ENCODE measurements around the gene EPS8L2.

EPS8L2 gene

DNA sequence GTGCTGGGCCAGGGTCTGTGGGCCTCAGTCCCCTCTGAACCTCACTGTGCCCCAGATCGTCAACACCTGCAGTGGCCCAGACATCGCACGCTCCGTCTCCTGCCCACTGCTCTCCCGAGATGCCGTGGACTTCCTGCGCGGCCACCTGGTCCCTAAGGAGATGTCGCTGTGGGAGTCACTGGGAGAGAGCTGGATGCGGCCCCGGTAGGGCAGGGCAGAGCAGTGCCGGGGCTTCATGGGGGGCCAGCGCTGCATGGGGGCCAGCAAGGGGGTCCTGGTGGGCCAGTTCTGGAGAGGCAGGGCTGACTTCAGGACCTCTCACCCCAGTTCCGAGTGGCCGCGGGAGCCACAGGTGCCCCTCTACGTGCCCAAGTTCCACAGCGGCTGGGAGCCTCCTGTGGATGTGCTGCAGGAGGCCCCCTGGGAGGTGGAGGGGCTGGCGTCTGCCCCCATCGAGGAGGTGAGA, 16.3 kb downstream of the EPS8L2 start:
- peaks cover 41 to 52% of the 10 kb centered on the region in 2 experiments for H3K4me1 ChIP-seq (ENCODE audit: control insufficient read depth in 1 of 2, insufficient read depth in 1 of 2, low read depth in 1 of 2, low read length in 1 of 2)
- H3K36me3 ChIP-seq = no peaks in the 10 kb centered on the region
- TF ChIP-seq, protein P1, sequence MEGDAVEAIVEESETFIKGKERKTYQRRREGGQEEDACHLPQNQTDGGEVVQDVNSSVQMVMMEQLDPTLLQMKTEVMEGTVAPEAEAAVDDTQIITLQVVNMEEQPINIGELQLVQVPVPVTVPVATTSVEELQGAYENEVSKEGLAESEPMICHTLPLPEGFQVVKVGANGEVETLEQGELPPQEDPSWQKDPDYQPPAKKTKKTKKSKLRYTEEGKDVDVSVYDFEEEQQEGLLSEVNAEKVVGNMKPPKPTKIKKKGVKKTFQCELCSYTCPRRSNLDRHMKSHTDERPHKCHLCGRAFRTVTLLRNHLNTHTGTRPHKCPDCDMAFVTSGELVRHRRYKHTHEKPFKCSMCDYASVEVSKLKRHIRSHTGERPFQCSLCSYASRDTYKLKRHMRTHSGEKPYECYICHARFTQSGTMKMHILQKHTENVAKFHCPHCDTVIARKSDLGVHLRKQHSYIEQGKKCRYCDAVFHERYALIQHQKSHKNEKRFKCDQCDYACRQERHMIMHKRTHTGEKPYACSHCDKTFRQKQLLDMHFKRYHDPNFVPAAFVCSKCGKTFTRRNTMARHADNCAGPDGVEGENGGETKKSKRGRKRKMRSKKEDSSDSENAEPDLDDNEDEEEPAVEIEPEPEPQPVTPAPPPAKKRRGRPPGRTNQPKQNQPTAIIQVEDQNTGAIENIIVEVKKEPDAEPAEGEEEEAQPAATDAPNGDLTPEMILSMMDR (IDR thresholded peaks at IDR 0.05) = no peak
- peak overlapping the region; percentile 48 for H3K27ac ChIP-seq
- peaks cover 83% of the 10 kb centered on the region for H3K27me3 ChIP-seq
- H3K9me3 ChIP-seq = no peaks in the 10 kb centered on the region
- H3K4me3 ChIP-seq (ENCODE audit: low read depth in 1 of 2, low read length in 1 of 2) = peak overlapping the region in 1 of 2 experiments; percentile 49

DNA sequence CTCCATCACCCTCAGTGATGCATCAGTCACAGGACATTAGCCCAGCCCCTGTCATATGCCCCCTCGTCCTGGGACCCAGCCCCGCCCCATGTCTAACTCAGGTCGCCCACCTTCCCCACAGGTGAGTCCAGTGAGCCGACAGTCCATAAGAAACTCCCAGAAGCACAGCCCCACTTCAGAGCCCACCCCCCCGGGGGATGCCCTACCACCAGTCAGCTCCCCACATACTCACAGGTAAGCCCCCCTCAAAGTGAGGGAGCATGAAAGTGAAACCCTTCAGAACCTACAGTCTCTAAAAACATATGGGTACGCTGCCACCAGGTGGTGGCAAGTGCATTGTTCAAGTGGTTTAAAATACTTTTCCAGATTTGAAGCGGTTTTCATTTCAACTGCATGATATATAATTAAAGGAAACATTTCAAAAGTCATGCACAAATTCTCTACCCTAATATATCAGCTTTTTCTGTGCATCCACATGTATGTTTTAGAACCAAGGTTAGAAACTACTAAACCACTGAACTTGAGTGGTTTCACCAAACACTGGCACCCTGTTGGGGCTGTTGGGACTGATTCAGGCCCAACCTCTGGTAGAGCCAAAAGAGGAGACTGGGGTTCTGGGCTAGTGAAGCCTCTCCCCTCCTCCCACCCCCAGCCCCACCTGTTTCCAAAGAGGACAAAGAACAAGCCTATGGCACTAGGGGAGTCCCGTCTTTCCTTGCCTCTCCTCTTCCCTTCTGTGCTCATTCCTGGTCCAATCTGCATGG, 17.3 kb downstream of the EPS8L2 start:
- Histone ChIP-seq H3K4me1 (ENCODE audit: control insufficient read depth in 1 of 2, insufficient read depth in 1 of 2, low read depth in 1 of 2, low read length in 1 of 2) (peaks cover 50 to 61% of the 10 kb centered on the region in 2 experiments), H3K4me3 (ENCODE audit: low read depth in 1 of 2, low read length in 1 of 2) (peak overlapping the region in 1 of 2 experiments; percentile 28), H3K36me3 (no peaks in the 10 kb centered on the region), H3K27me3 (peaks cover 74% of the 10 kb centered on the region), H3K9me3 (no peaks in the 10 kb centered on the region), H3K27ac (peak overlapping the region; percentile 10)
- TF ChIP-seq, protein P1 (IDR thresholded peaks at IDR 0.05) = peak; percentile 79

DNA sequence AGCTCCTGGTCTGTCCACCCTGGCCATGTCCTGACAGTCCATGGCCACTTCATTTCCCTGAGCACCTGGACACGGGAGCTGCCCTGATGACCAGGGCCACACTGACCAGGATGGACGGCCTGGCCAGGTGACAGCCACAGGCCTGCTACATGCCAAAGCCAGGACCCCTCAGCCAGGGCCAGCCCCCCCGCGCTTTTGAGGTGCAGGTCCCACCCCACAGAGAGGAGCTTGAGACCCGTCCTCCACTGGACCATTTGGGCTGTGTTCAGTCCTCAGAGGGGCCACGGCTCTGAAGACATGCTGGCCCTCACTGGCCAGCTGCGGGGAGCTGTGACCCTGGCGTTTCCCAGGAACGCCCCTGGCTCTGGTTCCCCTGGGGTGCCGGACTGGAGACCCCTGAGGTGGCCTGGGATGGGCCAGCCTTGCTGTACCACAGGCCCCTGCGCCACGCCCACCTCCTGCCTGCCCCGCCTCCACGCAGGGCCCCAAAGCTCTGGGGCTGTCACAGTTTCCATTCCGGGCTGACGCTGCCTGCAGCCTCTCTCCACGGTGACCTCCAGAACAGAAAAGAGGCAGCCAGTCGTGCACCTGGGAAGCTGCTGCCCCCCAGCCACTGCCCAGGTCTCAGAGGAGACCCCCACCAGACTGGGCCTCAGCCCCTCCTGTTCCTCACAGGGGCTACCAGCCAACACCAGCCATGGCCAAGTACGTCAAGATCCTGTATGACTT, 18.2 kb downstream of the EPS8L2 start:
- Histone ChIP-seq H3K27ac (no peak overlapping the region), H3K4me1 (ENCODE audit: control insufficient read depth in 1 of 2, insufficient read depth in 1 of 2, low read depth in 1 of 2, low read length in 1 of 2) (peaks cover 59 to 70% of the 10 kb centered on the region in 2 experiments), H3K9me3 (no peaks in the 10 kb centered on the region), H3K4me3 (ENCODE audit: low read depth in 1 of 2, low read length in 1 of 2) (no peak overlapping the region), H3K27me3 (peaks cover 65% of the 10 kb centered on the region), H3K36me3 (no peaks in the 10 kb centered on the region)
- TF ChIP-seq, protein P1 (IDR thresholded peaks at IDR 0.05) = no peak

DNA sequence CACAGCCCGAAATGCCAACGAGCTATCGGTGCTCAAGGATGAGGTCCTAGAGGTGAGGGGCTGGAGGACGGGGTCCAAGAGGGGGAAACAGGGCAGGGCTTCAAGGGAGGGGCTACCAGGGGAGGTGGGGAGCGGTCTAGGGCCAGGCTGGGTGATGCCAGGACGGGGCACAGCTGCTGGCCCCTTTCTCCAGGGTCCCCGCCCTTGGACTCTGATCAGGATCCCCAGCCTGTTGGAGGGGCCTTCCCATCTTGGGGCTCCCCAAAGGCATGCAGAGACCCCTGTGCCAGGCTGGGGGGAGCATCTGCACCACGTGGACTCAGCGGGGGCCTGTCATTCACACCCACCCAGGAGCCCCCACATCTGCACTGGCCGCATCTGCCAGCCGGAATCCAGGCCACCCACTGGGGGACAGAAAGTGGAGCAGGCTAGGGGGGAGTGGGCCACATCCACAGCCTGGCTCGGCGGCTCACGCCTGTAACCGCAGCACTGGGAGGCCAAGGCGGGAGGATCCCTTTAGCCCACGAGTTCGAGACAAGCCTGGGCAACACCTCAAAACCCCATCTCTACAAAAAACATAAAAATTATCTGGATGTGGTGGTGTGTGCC, 18.9 kb downstream of the EPS8L2 start:
- H3K4me1 ChIP-seq (ENCODE audit: control insufficient read depth in 1 of 2, insufficient read depth in 1 of 2, low read depth in 1 of 2, low read length in 1 of 2) = peaks cover 66 to 77% of the 10 kb centered on the region in 2 experiments
- no peaks in the 10 kb centered on the region for H3K9me3 ChIP-seq
- H3K27me3 ChIP-seq = peaks cover 58% of the 10 kb centered on the region

DNA sequence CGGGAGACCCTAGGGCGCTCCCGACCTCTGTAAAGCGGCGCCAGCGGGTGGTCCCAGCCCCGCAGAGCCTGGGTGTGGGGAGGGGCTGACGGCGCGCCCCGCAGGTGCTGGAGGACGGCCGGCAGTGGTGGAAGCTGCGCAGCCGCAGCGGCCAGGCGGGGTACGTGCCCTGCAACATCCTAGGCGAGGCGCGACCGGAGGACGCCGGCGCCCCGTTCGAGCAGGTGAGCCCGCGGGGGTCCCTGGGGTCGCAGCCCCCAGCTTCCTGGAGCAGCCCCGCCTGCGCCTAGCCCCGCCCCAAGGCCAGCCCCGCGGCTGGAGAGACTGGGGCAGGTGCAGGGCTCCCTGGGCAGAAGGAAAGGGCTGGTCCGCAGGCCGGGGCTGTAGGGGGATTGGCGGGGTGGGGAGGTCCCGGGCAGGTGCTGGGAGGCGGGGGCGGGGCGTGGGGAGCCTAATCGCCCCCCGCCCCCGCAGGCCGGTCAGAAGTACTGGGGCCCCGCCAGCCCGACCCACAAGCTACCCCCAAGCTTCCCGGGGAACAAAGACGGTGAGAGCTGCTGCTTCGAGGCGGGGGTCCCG, 19.7 kb downstream of the EPS8L2 start:
- no peaks in the 10 kb centered on the region for H3K36me3 ChIP-seq
- TF ChIP-seq, protein P1 (IDR thresholded peaks at IDR 0.05) = no peak
- H3K27me3 ChIP-seq = peaks cover 50% of the 10 kb centered on the region
- H3K4me3 ChIP-seq (ENCODE audit: low read depth in 1 of 2, low read length in 1 of 2) = peak overlapping the region in 1 of 2 experiments; percentile 73
- H3K9me3 ChIP-seq = no peaks in the 10 kb centered on the region
- peaks cover 67 to 80% of the 10 kb centered on the region in 2 experiments for H3K4me1 ChIP-seq (ENCODE audit: control insufficient read depth in 1 of 2, insufficient read depth in 1 of 2, low read depth in 1 of 2, low read length in 1 of 2)
- peak overlapping the region; percentile 69 for H3K27ac ChIP-seq

More for the DNA sequence above, 18.9 kb downstream of the EPS8L2 start:
- Histone ChIP-seq H3K27ac (no peak overlapping the region), H3K4me3 (ENCODE audit: low read depth in 1 of 2, low read length in 1 of 2) (no peak overlapping the region), H3K36me3 (no peaks in the 10 kb centered on the region)
- TF ChIP-seq, protein P1 (IDR thresholded peaks at IDR 0.05) = no peak

Measured in neutrophil (primary cell).